Measurements from ENCODE around the gene LRRC1. TPM values are rescaled to one million over a fixed set of nuclear protein-coding genes. Genes with fewer than 3 reads are reported as not detected.

The LRRC1 gene
- total and polyA plus RNA-seq, 2 of the 8 experiments (the other 6 are each of a cell fraction or from before 2014, with no cell fraction given): 6.7 to 15.9 TPM

GRCh38 chr6:53930330-53930729, 135.5 kb downstream of the LRRC1 start:
- H3K79me2 ChIP-seq (ENCODE audit: control insufficient read depth in 1 of 2, insufficient read depth in 2 of 2, low read length in 2 of 2): no peaks in the 10 kb centered on the region
- H3K27ac ChIP-seq (ENCODE audit: low read depth, low read length): no peak overlapping the region
- no peaks in the 10 kb centered on the region for H3K27me3 ChIP-seq (replicated peaks in 1 of 4; ENCODE audit: control insufficient read depth in 3 of 4, extremely low read depth in 1 of 4, insufficient read depth in 3 of 4, low read length in 3 of 4)
- no peak overlapping the region for H3K18ac ChIP-seq (ENCODE audit: extremely low read depth, low read length)
- H3K79me1 ChIP-seq (ENCODE audit: low read depth, low read length): no peaks in the 10 kb centered on the region
- H3K4me1 ChIP-seq (replicated peaks in 1 of 4; ENCODE audit: control insufficient read depth in 3 of 4, insufficient read depth in 4 of 4, low read length in 3 of 4): no peaks in the 10 kb centered on the region
- H3K9ac ChIP-seq (replicated peaks in 1 of 4; ENCODE audit: extremely low read depth in 1 of 4, low read depth in 3 of 4, low read length in 3 of 4): no peak overlapping the region
- no peak overlapping the region for H4K5ac ChIP-seq (ENCODE audit: insufficient read length, low read depth, low read length)
- H3K9me3 ChIP-seq (ENCODE audit: insufficient read depth in 2 of 2, low read depth in 1 of 2, low read length in 1 of 2): peaks cover 3 to 8% of the 10 kb centered on the region in 2 experiments; a peak in 2 of 4 replicates
- H2AFZ ChIP-seq (ENCODE audit: low read length): no peak overlapping the region
- no peak overlapping the region for H4K91ac ChIP-seq (replicated peaks; ENCODE audit: insufficient read length, low read length)
- no peaks in the 10 kb centered on the region for H3K23me2 ChIP-seq (ENCODE audit: low read depth, low read length)
- ChIA-PET CTCF (ENCODE audit: partially characterized antibody) (interaction anchor here (0.6 to 1.8 kb wide), 3 partner anchors 24 to 202 kb away, joined by 3 to 5 read pairs (median 3); no protein-coding TSS in a partner anchor), POLR2A (ENCODE audit: partially characterized antibody) (interaction anchor here (1.6 kb wide), 1 partner anchor 137 kb away, joined by 3 read pairs; no protein-coding TSS in a partner anchor)
- no peak overlapping the region for H3K4ac ChIP-seq (replicated peaks; ENCODE audit: insufficient read length, low read depth, low read length)
- no peaks in the 10 kb centered on the region for H4K20me1 ChIP-seq (replicated peaks in 1 of 2; ENCODE audit: control insufficient read depth in 1 of 2, insufficient read depth in 2 of 2, low read length in 2 of 2)
- H2BK15ac ChIP-seq (ENCODE audit: low read length): no peak overlapping the region
- WGBS, 2 experiments (ENCODE audit: extremely low coverage in 1 of 2, insufficient coverage in 1 of 2, insufficient read length in 1 of 2, insufficient replicate concordance in 2 of 2, low coverage in 1 of 2, low lambda C conversion rate in 2 of 2, missing lambda C conversion rate in 1 of 2): 86% methylated on average over 1 of the region's 1 CpG; no CpG with 5 or more reads in 1 of the 2 experiments
- no peak overlapping the region for H2BK20ac ChIP-seq (ENCODE audit: low read length)
- H4K8ac ChIP-seq (ENCODE audit: extremely low read depth, insufficient read depth, low read length): no peak overlapping the region
- DNase-seq (ENCODE audit: low read depth in 1 of 2, low spot score in 2 of 2) (no peak), FAIRE-seq (no peak)
- no peaks in the 10 kb centered on the region; a peak in 1 of 8 replicates for H3K36me3 ChIP-seq (ENCODE audit: control insufficient read depth in 2 of 4, insufficient read depth in 4 of 4, low read length in 3 of 4)
- H3K56ac ChIP-seq (replicated peaks; ENCODE audit: insufficient read length, low read depth, low read length): no peak overlapping the region
- H2AK5ac ChIP-seq (ENCODE audit: low read depth, low read length): no peak overlapping the region
- H3K4me3 ChIP-seq (ENCODE audit: extremely low read depth in 1 of 4, insufficient read depth in 2 of 4, low read depth in 3 of 4, low read length in 4 of 4): no peak overlapping the region
- H3K23ac ChIP-seq (ENCODE audit: insufficient read length): no peak overlapping the region
- no peak overlapping the region for H2BK5ac ChIP-seq (ENCODE audit: low read depth, low read length)
- no peak overlapping the region for H3K4me2 ChIP-seq (ENCODE audit: insufficient read depth in 1 of 2, low read depth in 2 of 2, low read length in 2 of 2)
- H3K14ac ChIP-seq (ENCODE audit: insufficient read length): no peak overlapping the region
- H2BK12ac ChIP-seq (ENCODE audit: low read depth, low read length): no peak overlapping the region
- no peak overlapping the region for H2BK120ac ChIP-seq (replicated peaks; ENCODE audit: low read depth, low read length)
- TF ChIP-seq TAF1 (IDR thresholded peaks at IDR 0.05; ENCODE audit: low read depth, low read length) (no peak), YY1 (IDR thresholded peaks at IDR 0.05; ENCODE audit: low read depth, low read length) (no peak), SIN3A (conservative IDR thresholded peaks at IDR 0.05 in 1 of 2, IDR thresholded peaks at IDR 0.05 in 1 of 2; ENCODE audit: low read depth in 1 of 2, low read length in 2 of 2) (no peak), POLR2A (IDR thresholded peaks at IDR 0.05; ENCODE audit: control extremely low read depth in 1 of 2, low read depth in 2 of 2, low read length in 2 of 2) (no peak), PHF8 (conservative IDR thresholded peaks at IDR 0.05; ENCODE audit: low read depth, low read length) (no peak), RNF2 (IDR thresholded peaks at IDR 0.05; ENCODE audit: borderline replicate concordance, low read depth, low read length, missing control alignments, poor library complexity, severe bottlenecking) (no peak), SP2 (IDR thresholded peaks at IDR 0.05; ENCODE audit: low read length) (no peak), CTCF (IDR thresholded peaks at IDR 0.05; ENCODE audit: control extremely low read depth in 1 of 3, insufficient read depth in 1 of 3, low read depth in 1 of 3, low read length in 3 of 3) (no peak), KDM4A (IDR thresholded peaks at IDR 0.05; ENCODE audit: low read depth, low read length, severe bottlenecking) (no peak), GTF2F1 (IDR thresholded peaks at IDR 0.05; ENCODE audit: borderline replicate concordance, low read depth, low read length) (no peak), RBBP5 (IDR thresholded peaks at IDR 0.05; ENCODE audit: borderline replicate concordance, low read depth, low read length) (no peak)
